Spleen (tissue), 11 donors: ENCODE measurements around the gene PER3. TPM values are rescaled to one million over a fixed set of nuclear protein-coding genes. Genes with fewer than 3 reads are reported as not detected.

Source experiments
- DNase-seq: peaks from one replicate; pipeline ENCODE4 v3.0.0-alpha.2; 2020
- H3K27ac ChIP-seq, 8 donors: fragments of 200-600 bp; sonication (generic) in 7 of 8; 1 replicate in 4 of 8; 2 replicates in 4 of 8; pipeline versions ENCODE4 v1.5.0 to v1.8.0; 2016 to 2021; ENCODE audit warnings: inconsistent platforms in 4 of 8, mild to moderate bottlenecking in 4 of 8, moderate library complexity in 1 of 8
- H3K27me3 ChIP-seq, 7 donors: fragments of 200-600 bp; sonication (generic) in 6 of 7; replicated peaks in 1 of 7; 1 replicate in 4 of 7; 2 replicates in 3 of 7; pipeline versions ENCODE4 v1.5.0 to v1.8.0; 2016 to 2021; ENCODE audit warnings: inconsistent platforms in 3 of 7, mild to moderate bottlenecking in 1 of 7
- H3K36me3 ChIP-seq, 6 donors: fragments of 200-600 bp; sonication (generic) in 5 of 6; 1 replicate in 4 of 6; 2 replicates in 2 of 6; pipeline versions ENCODE4 v1.5.0 to v1.8.0; 2016 to 2021; ENCODE audit warnings: inconsistent platforms in 2 of 6
- H3K4me1 ChIP-seq, 6 donors: fragments of 200-600 bp; sonication (generic) in 5 of 6; 1 replicate in 3 of 6; 2 replicates in 3 of 6; pipeline versions ENCODE4 v1.5.0 to v1.8.0; 2016 to 2021; ENCODE audit warnings: inconsistent platforms in 3 of 6
- H3K4me3 ChIP-seq, 8 donors: fragments of 200-600 bp; sonication (generic) in 7 of 8; 1 replicate in 4 of 8; 2 replicates in 4 of 8; pipeline versions ENCODE4 v1.5.0 to v1.8.0; 2016 to 2021; ENCODE audit warnings: inconsistent platforms in 4 of 8, mild to moderate bottlenecking in 4 of 8, moderate library complexity in 2 of 8
- H3K9me3 ChIP-seq, 8 donors: fragments of 200-600 bp; sonication (generic) in 7 of 8; 1 replicate in 4 of 8; 2 replicates in 4 of 8; pipeline versions ENCODE4 v1.5.0 to v1.8.0; 2016 to 2021; ENCODE audit warnings: inconsistent platforms in 4 of 8
- POLR2A ChIP-seq, 3 donors: fragments of 450-650 bp; IDR thresholded peaks; one replicate each; pipeline ENCODE4 v1.5.1; 2017; ENCODE audit warnings: antibody characterized with exemption in 3 of 3, mild to moderate bottlenecking in 1 of 3
- POLR2AphosphoS5 ChIP-seq, 3 donors: sonication (generic); formaldehyde crosslinking; IDR thresholded peaks; one replicate each; pipeline ENCODE4 v1.5.1; 2017; ENCODE audit warnings: antibody characterized with exemption in 3 of 3
- WGBS, 5 donors: extraction: QIAGEN DNeasy Blood & Tissue Kit in 3 of 5; methylation state at CpG; one replicate each; pipeline versions ENCODE4 v1.1.5 to v1.1.7; 2013 to 2018; 5-methylcytosine and 5-hydroxymethylcytosine counted together
- intact Hi-C: fragments of 100-400 bp; cut with DNase I; formaldehyde crosslinking; loops from one replicate; pipeline ENCODE4 v1.15.0; 2023; ENCODE audit warnings: low total_unique reads
- polyA plus RNA-seq, 3 donors: library from polyadenylated mRNA; stranded (reverse); fragments of 200-250 nt; gene quantifications; one replicate each; pipeline ENCODE4 v1.2.1, GENCODE V29; 2013
- total RNA-seq, 7 donors: library from RNA; depleted of rRNA in 3 of 7; stranded (reverse); fragments of >200 nt in 3 of 7; fragmentation: NEBNext Ultra II Directional in 4 of 7; extraction: Animal tissue kit (Norgen Biotek cat#: 25700) in 4 of 7; gene quantifications; one replicate each; pipeline versions ENCODE4 v1.1.0 to v1.2.1, GENCODE V29; 2016 to 2021
- TF ChIP-seq, protein P1 (sequence below), 11 experiments: fragments of 200-600 bp in 7 of 11; fragments of 450-650 bp in 4 of 11; sonication (generic) in 4 of 11; IDR thresholded peaks in 8 of 11; conservative IDR thresholded peaks in 3 of 11; 1 replicate in 7 of 11; 2 replicates in 4 of 11; pipeline versions ENCODE4 v1.4.0 to v1.8.0; 2016 to 2021; ENCODE audit warnings: antibody characterized with exemption in 11 of 11, inconsistent platforms in 4 of 11, mild to moderate bottlenecking in 1 of 11
- donor health status: healthy with polysubstance abuse.
- donor health status: DM: no; HTN: no; CAD: no; lungs with moderate emphysema.
- donor health status: DM: no; HTN: no; CAD: no.
- donor health status: Bipolar disorder and iron deficiency.
- donor health status: healthy.
- donor health status: DM: no; HTN: no; CAD: no.
- donor health status: DM: yes; HTN: yes; CAD: no.

The PER3 gene
- total and polyA plus RNA-seq, 10 donors, result 1.7 to 17.5 (median 9.2) TPM

DNA sequence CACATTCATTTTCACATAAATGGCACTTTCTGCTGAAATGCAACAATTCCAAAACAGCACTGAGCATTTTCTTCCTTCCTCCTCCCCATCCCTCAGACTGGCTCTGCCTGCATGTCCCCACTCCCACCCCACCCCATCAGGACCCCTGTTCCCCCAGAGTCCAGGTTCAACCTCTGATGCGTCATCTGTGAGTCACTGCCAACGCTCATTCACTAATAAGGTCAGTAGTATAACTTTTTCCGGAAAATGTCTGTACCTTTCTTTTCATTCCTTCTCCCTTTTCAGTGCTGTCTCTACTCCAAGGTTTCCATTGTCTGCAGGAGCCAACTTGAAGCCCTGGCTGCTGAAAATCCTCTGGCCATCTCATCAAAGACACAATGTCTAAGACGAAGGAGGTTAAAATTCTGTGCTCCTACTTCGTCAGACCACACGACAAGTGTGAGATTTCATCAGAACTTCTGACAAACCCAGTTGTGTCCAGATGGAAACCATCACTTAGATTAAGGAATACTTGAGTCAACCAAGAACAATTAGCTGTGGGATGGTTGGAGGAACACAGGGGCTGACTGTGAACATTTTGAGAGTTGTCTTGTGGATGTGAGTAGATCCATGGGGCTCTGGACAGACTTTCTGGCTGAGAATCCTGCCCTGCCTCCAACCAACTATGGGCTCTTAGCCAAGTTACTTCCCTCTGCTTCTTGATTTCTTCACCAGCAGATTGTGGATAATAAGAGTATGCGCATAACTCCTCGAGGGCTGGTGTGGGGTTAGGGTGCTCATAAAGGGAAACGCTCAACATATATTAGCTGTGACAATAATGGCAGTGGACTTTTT, 104.4 kb downstream of the PER3 start:
- peaks cover 0 to 44% (median 6%) of the 10 kb centered on the region in 7 donors for H3K27me3 ChIP-seq
- WGBS, 5 donors, result 78 to 84% (median 83%) methylated on average over 9 of the region's 9 CpGs
- no peaks in the 10 kb centered on the region for H3K9me3 ChIP-seq
- intact Hi-C loops, result no loop called here
- H3K4me3 ChIP-seq, result no peak overlapping the region
- TF ChIP-seq POLR2AphosphoS5 (IDR thresholded peaks at IDR 0.05) (peak in 1 of 3 donors; percentile 36), POLR2A (IDR thresholded peaks at IDR 0.05) (no peak)
- no peak for DNase-seq
- H3K4me1 ChIP-seq, result peaks cover 0 to 4% (median 0%) of the 10 kb centered on the region in 6 donors
- no peaks in the 10 kb centered on the region for H3K36me3 ChIP-seq
- H3K27ac ChIP-seq, result no peak overlapping the region

DNA sequence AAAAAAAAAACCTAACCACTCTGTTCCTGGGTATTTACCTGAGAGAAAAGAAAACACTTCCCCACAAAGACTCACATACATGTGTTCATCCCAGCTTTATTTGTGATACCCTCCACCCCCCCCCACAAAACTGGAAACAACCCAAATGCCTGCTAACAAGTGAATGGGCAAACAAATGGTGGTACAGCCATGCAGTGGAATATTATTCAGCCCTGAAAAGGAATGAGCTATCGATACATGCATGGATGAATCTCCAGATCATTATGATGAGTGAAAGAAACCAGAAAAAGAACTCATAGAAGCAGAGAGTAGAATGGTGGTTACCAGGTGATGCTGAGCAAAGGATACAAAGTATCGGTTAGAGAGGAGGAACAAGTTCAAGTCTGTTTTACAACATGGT, 106.8 kb downstream of the PER3 start:
- H3K4me1 ChIP-seq, result peaks cover 0 to 4% (median 0%) of the 10 kb centered on the region in 6 donors
- H3K27me3 ChIP-seq, result peaks cover 0 to 37% (median 6%) of the 10 kb centered on the region in 7 donors
- DNase-seq, result no peak
- WGBS, 5 donors, result 92 to 98% (median 95%) methylated on average over 2 of the region's 2 CpGs
- no peak overlapping the region for H3K27ac ChIP-seq
- H3K36me3 ChIP-seq, result no peaks in the 10 kb centered on the region
- H3K4me3 ChIP-seq, result no peak overlapping the region
- intact Hi-C loops, result no loop called here
- TF ChIP-seq, protein P1, sequence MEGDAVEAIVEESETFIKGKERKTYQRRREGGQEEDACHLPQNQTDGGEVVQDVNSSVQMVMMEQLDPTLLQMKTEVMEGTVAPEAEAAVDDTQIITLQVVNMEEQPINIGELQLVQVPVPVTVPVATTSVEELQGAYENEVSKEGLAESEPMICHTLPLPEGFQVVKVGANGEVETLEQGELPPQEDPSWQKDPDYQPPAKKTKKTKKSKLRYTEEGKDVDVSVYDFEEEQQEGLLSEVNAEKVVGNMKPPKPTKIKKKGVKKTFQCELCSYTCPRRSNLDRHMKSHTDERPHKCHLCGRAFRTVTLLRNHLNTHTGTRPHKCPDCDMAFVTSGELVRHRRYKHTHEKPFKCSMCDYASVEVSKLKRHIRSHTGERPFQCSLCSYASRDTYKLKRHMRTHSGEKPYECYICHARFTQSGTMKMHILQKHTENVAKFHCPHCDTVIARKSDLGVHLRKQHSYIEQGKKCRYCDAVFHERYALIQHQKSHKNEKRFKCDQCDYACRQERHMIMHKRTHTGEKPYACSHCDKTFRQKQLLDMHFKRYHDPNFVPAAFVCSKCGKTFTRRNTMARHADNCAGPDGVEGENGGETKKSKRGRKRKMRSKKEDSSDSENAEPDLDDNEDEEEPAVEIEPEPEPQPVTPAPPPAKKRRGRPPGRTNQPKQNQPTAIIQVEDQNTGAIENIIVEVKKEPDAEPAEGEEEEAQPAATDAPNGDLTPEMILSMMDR (IDR thresholded peaks at IDR 0.05 in 8 of 11, conservative IDR thresholded peaks at IDR 0.05 in 3 of 11), result no peak
- TF ChIP-seq POLR2AphosphoS5 (IDR thresholded peaks at IDR 0.05) (no peak), POLR2A (IDR thresholded peaks at IDR 0.05) (no peak)
- no peaks in the 10 kb centered on the region for H3K9me3 ChIP-seq

DNA sequence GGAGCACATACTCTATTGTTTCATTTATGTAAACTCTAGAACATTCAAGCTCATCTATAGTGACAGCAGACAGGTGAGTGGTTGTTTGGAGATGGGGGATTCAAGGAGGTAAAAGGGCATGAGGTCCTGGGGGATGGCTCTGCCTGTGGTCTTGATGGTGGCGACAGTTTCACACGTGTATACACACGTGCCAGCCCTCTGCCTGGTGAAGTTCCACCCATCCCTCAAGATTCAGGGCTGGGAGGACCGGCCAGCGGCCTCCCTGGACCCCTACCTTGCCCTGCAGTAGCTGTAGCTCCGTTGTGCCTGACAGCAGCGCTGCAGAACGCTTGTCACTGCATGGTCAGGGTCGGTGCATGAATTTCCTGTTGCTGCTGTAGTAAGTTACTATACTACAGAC, 107.7 kb downstream of the PER3 start:
- Histone ChIP-seq H3K27me3 (peaks cover 0 to 28% (median 0%) of the 10 kb centered on the region in 7 donors), H3K4me3 (no peak overlapping the region), H3K9me3 (no peaks in the 10 kb centered on the region), H3K4me1 (no peaks in the 10 kb centered on the region), H3K36me3 (no peaks in the 10 kb centered on the region), H3K27ac (no peak overlapping the region)
- 46 to 69% (median 55%) methylated on average over 9 of the region's 9 CpGs for WGBS, 5 donors
- TF ChIP-seq POLR2AphosphoS5 (IDR thresholded peaks at IDR 0.05), result no peak
- no peak for TF ChIP-seq POLR2A (IDR thresholded peaks at IDR 0.05)
- TF ChIP-seq, protein P1 (IDR thresholded peaks at IDR 0.05 in 8 of 11, conservative IDR thresholded peaks at IDR 0.05 in 3 of 11), result no peak
- intact Hi-C loops, result no loop called here
- DNase-seq, result no peak

DNA sequence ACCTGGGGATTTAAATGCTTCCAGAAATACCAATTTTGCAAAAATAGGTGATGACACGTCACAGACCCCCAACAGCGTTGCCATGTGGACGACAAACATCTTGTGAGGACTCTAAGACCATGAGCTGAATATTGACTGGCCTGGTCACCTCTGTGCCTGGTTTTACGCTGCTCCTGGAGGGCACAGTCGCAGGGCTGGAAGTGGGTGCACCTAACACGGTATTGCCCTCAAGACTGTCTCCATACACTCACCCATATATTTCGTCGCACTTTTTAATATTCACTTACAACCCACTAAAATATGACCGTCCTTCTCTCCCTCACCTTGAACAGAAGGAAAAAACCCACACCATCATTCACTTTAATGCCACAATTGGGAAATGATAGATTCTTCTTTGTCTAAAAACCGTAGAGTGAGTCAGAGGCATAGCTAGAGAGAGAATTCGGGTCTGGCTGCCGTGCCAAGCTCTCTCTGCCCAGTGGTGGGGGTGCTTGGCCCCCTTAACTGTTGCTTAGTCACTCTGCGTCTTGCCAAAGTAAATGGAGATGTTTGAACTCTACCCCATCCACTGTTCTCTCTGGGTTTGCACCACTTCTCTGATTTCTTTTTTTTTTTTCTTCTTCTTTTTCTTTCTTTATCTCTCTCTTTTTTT, 109.6 kb downstream of the PER3 start:
- Histone ChIP-seq H3K36me3 (no peaks in the 10 kb centered on the region), H3K27ac (no peak overlapping the region), H3K9me3 (no peaks in the 10 kb centered on the region), H3K4me3 (no peak overlapping the region), H3K4me1 (no peaks in the 10 kb centered on the region), H3K27me3 (peaks cover 0 to 10% (median 0%) of the 10 kb centered on the region in 7 donors)
- intact Hi-C loops, result no loop called here
- no peak for TF ChIP-seq POLR2AphosphoS5 (IDR thresholded peaks at IDR 0.05)
- TF ChIP-seq POLR2A (IDR thresholded peaks at IDR 0.05), result no peak
- TF ChIP-seq, protein P1 (IDR thresholded peaks at IDR 0.05 in 8 of 11, conservative IDR thresholded peaks at IDR 0.05 in 3 of 11), result no peak
- DNase-seq, result no peak
- WGBS, 5 donors, result 83 to 91% (median 88%) methylated on average over 13 of the region's 13 CpGs

Other genes starting within 250 kb of the PER3 start
- 100 to 1,000 TPM in 3 of 7 donors, 10 to 100 TPM in 4; 71.5 to 181 (median 90.6) TPM for gene VAMP3, start 13.0 kb upstream of the PER3 start, total RNA-seq
- gene VAMP3, start 13.0 kb upstream of the PER3 start, polyA plus RNA-seq, result 10 to 100 TPM; 29.9 to 52.1 (median 31.1) TPM
- 1 to 10 TPM in 1 of 7 donors, under 1 TPM in 3, not detected in 3; 0.63 to 3.9 (median 0.78) TPM for gene UTS2, start 68.8 kb downstream of the PER3 start, total RNA-seq
- 1 to 10 TPM in 1 of 3 donors, under 1 TPM in 2; 0.45 to 5.3 (median 0.71) TPM for gene UTS2, start 68.8 kb downstream of the PER3 start, polyA plus RNA-seq
- gene TNFRSF9, start 156.5 kb downstream of the PER3 start, total RNA-seq, result 10 to 100 TPM in 1 of 7 donors, 1 to 10 TPM in 6; 2.5 to 11.7 (median 3.3) TPM
- 1 to 10 TPM; 2.2 to 6.3 (median 4.0) TPM for gene TNFRSF9, start 156.5 kb downstream of the PER3 start, polyA plus RNA-seq
- gene PARK7, start 177.4 kb downstream of the PER3 start, total RNA-seq, result 100 to 1,000 TPM in 6 of 7 donors, 10 to 100 TPM in 1; 93.5 to 183 (median 160) TPM
- gene PARK7, start 177.4 kb downstream of the PER3 start, polyA plus RNA-seq, result 100 to 1,000 TPM; 274 to 370 (median 289) TPM
- 10 to 100 TPM in 2 of 7 donors, 1 to 10 TPM in 5; 7.6 to 12.5 (median 8.5) TPM for gene ERRFI1, start 242.0 kb downstream of the PER3 start, total RNA-seq
- gene ERRFI1, start 242.0 kb downstream of the PER3 start, polyA plus RNA-seq, result 1 to 10 TPM; 2.0 to 5.7 (median 5.0) TPM